A549 (cell line): ENCODE measurements around the gene TNRC18. TPM values are rescaled to one million over a fixed set of nuclear protein-coding genes. Genes with fewer than 3 reads are reported as not detected.
A peak's percentile ranks its signal among the peaks of the same experiment; 100 is the strongest.

Experiments used
- ATAC-seq, 2 experiments: fragments of 200-7000 bp in 1 of 2; fragments of >200 bp in 1 of 2; cut with Nextera tagmentation in 1 of 2; cut with Tn5 transposase in 1 of 2; 3 replicates each; pipeline versions ENCODE4 v1.8.0 to v1.9.1; 2018 to 2020; ENCODE audit warnings: mild to moderate bottlenecking in 1 of 2, moderate library complexity in 1 of 2
- CTCF ChIA-PET: fragments of 300-600 bp; sonication (Branson Sonifier 250); formaldehyde crosslinking; extraction: SDS; loops from one replicate; lab custom pipeline; 2021; ENCODE audit warnings: antibody characterized with exemption, inconsistent platforms; lab: Yijun Ruan, JAX
- POLR2A ChIA-PET: fragments of 350-600 bp; formaldehyde crosslinking; extraction: SDS; loops from one replicate; lab custom pipeline; 2021; ENCODE audit warnings: antibody characterized with exemption, inconsistent platforms; lab: Yijun Ruan, JAX
- DNase-seq, 2 experiments: peaks; one replicate each; pipeline versions ENCODE4 v3.0.0 to v3.0.0-alpha.2; 2011 to 2016; ENCODE audit warnings: low read depth in 1 of 2, low spot score in 1 of 2
- FAIRE-seq: peaks from 2 replicates; lab custom pipeline; 2011; peaks lifted over from hg19 to GRCh38; lab: Jason Lieb, UNC
- H3K27ac ChIP-seq, 2 experiments: fragments of >200 bp; sonication (Bioruptor Twin); formaldehyde crosslinking; 3 replicates each; pipeline ENCODE4 v1.5.1; 2016 to 2017
- H3K4me1 ChIP-seq: fragments of >200 bp; sonication (Bioruptor Twin); formaldehyde crosslinking; 3 replicates; pipeline ENCODE4 v1.6.1; 2016
- H3K4me2 ChIP-seq: fragments of >200 bp; sonication (Bioruptor Twin); formaldehyde crosslinking; 3 replicates; pipeline ENCODE4 v1.6.1; 2016
- H3K4me3 ChIP-seq: fragments of >200 bp; sonication (Bioruptor Twin); formaldehyde crosslinking; 3 replicates; pipeline ENCODE4 v1.5.1; 2016
- H3K9me3 ChIP-seq: fragments of >200 bp; sonication (Bioruptor Twin); formaldehyde crosslinking; 3 replicates; pipeline ENCODE4 v1.6.1; 2016
- CHD2 ChIP-seq: fragments of 150-350 bp; IDR thresholded peaks from 2 replicates; pipeline ENCODE4 v1.6.1; 2014; ENCODE audit warnings: low read length; ENCODE audit not compliant: partially characterized antibody
- EP300 ChIP-seq, 2 experiments: fragments of >200 bp; sonication (Bioruptor Twin); formaldehyde crosslinking; IDR thresholded peaks; 2 replicates in 1 of 2; 3 replicates in 1 of 2; pipeline ENCODE4 v1.6.1; 2016 to 2017
- FOSB ChIP-seq: fragments of 250-450 bp; sonication (Bioruptor Pico); IDR thresholded peaks from 2 replicates; pipeline ENCODE4 v1.5.0; 2020; ENCODE audit warnings: mild to moderate bottlenecking, moderate library complexity
- FOSL2 ChIP-seq, 2 experiments: fragments of 450-650 bp in 1 of 2; fragments of >200 bp in 1 of 2; sonication (Bioruptor Twin) in 1 of 2; formaldehyde crosslinking; IDR thresholded peaks; 2 replicates each; pipeline versions ENCODE4 v1.5.0 to v1.6.1; 2016 to 2020; ENCODE audit warnings: mild to moderate bottlenecking in 1 of 2, moderate library complexity in 1 of 2
- GATA3 ChIP-seq: IDR thresholded peaks from 2 replicates; pipeline ENCODE4 v1.6.1; 2012; ENCODE audit warnings: borderline replicate concordance
- HDAC2 ChIP-seq: fragments of 200-600 bp; sonication (generic); IDR thresholded peaks from 2 replicates; pipeline ENCODE4 v1.6.1; 2016
- HOXA7 ChIP-seq: fragments of 250-450 bp; sonication (Bioruptor Pico); IDR thresholded peaks from 2 replicates; pipeline ENCODE4 v1.5.0; 2020; ENCODE audit warnings: mild to moderate bottlenecking, moderate library complexity
- KDM1A ChIP-seq: fragments of 200-600 bp; sonication (generic); IDR thresholded peaks from 2 replicates; pipeline ENCODE4 v1.6.1; 2016; ENCODE audit warnings: low read depth, mild to moderate bottlenecking
- MAFK ChIP-seq: fragments of 450-650 bp; IDR thresholded peaks from 2 replicates; pipeline ENCODE4 v1.6.1; 2014; ENCODE audit not compliant: partially characterized antibody
- MYC ChIP-seq: IDR thresholded peaks from 2 replicates; pipeline ENCODE4 v1.6.1; 2012; ENCODE audit warnings: mild to moderate bottlenecking, inconsistent platforms, low read length, improper control_type of control experiment, borderline replicate concordance
- PHF8 ChIP-seq: fragments of 200-600 bp; sonication (generic); IDR thresholded peaks from 2 replicates; pipeline ENCODE4 v1.6.1; 2016; ENCODE audit warnings: low read depth, mild to moderate bottlenecking, antibody characterized with exemption, moderate library complexity, borderline replicate concordance
- POLR2AphosphoS2 ChIP-seq: conservative IDR thresholded peaks from 2 replicates; pipeline ENCODE4 v1.6.1; 2012; ENCODE audit warnings: low read length, improper control_type of control experiment, inconsistent platforms
- WGBS: methylation state at CpG from one replicate; pipeline ENCODE4 v1.1.6; 2017; ENCODE audit errors: missing lambda C conversion rate; 5-methylcytosine and 5-hydroxymethylcytosine counted together
- polyA plus RNA-seq, 4 experiments: library from polyadenylated mRNA; depleted of rRNA in 3 of 4; stranded (reverse); fragments of >200 nt; fragmentation: RNase III in 1 of 4; extraction: RNeasy Plus Mini Kit Qiagen cat#74134 plus additional on column Dnase treatment in 1 of 4; gene quantifications; 2 replicates in 3 of 4; 3 replicates in 1 of 4; pipeline ENCODE4 v1.2.3, GENCODE V29; 2011 to 2017
- TF ChIP-seq, protein P1 (sequence below): fragments of >200 bp; sonication (Bioruptor Twin); formaldehyde crosslinking; IDR thresholded peaks from 3 replicates; pipeline ENCODE4 v1.5.1; 2016
- TF ChIP-seq, protein P2 (sequence below): fragments of 250-450 bp; sonication (Bioruptor Pico); IDR thresholded peaks from 2 replicates; pipeline ENCODE4 v1.5.0; 2021; ENCODE audit warnings: mild to moderate bottlenecking, moderate library complexity, borderline replicate concordance
- TF ChIP-seq, protein P3 (sequence below): fragments of >200 bp; sonication (Bioruptor Twin); formaldehyde crosslinking; IDR thresholded peaks from 2 replicates; pipeline ENCODE4 v1.6.1; 2016
- TF ChIP-seq, protein P4 (sequence below): fragments of >200 bp; sonication (Bioruptor Twin); formaldehyde crosslinking; IDR thresholded peaks from 3 replicates; pipeline ENCODE4 v1.6.1; 2016
- TF ChIP-seq, protein P5 (sequence below): IDR thresholded peaks from 2 replicates; pipeline ENCODE4 v1.6.1; 2012

The TNRC18 gene
- polyA plus RNA-seq, 2 of the 4 experiments (the other 2 are of a cell fraction), result 15.5 to 39.9 TPM

DNA sequence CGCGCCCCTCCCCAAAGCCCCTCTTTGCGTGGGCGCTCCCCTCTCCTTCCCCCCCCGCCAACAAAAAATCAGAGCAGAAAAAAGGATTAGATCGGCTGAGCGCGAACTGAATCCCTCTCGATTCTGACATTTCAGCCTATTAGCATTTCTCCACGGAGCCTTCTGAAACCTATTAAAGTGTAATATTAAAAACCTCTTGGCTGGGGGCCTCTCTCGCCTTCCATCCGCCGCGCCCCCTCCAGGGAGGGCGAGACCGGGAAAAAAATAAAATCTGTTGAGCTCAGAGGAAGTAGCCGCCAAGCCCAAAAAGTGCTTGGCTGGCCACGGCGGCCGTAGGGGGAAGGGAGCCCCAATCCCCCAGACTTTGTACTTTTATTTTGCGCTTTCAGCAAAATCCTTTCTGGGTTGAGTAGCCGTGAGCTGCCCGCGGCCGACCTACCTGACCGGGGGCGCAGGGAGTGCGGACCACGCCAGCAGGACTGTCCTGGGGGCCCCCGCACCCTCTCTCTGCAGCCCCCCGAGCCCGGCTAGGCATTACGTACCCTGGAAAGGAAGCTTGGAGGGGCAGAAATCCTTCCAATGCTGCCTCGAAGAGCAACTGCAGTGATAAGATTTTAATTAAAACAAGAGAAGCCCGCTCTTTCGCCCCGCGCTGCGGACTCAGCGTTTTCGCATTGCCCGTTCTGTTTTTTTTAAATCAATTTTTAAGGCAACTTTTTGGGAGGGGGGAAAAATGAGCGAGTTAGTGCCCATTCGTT lies 1.3 kb upstream of the TNRC18 start (continued):
- TF ChIP-seq, protein P1, sequence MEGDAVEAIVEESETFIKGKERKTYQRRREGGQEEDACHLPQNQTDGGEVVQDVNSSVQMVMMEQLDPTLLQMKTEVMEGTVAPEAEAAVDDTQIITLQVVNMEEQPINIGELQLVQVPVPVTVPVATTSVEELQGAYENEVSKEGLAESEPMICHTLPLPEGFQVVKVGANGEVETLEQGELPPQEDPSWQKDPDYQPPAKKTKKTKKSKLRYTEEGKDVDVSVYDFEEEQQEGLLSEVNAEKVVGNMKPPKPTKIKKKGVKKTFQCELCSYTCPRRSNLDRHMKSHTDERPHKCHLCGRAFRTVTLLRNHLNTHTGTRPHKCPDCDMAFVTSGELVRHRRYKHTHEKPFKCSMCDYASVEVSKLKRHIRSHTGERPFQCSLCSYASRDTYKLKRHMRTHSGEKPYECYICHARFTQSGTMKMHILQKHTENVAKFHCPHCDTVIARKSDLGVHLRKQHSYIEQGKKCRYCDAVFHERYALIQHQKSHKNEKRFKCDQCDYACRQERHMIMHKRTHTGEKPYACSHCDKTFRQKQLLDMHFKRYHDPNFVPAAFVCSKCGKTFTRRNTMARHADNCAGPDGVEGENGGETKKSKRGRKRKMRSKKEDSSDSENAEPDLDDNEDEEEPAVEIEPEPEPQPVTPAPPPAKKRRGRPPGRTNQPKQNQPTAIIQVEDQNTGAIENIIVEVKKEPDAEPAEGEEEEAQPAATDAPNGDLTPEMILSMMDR, result no peak
- TF ChIP-seq, protein P2, sequence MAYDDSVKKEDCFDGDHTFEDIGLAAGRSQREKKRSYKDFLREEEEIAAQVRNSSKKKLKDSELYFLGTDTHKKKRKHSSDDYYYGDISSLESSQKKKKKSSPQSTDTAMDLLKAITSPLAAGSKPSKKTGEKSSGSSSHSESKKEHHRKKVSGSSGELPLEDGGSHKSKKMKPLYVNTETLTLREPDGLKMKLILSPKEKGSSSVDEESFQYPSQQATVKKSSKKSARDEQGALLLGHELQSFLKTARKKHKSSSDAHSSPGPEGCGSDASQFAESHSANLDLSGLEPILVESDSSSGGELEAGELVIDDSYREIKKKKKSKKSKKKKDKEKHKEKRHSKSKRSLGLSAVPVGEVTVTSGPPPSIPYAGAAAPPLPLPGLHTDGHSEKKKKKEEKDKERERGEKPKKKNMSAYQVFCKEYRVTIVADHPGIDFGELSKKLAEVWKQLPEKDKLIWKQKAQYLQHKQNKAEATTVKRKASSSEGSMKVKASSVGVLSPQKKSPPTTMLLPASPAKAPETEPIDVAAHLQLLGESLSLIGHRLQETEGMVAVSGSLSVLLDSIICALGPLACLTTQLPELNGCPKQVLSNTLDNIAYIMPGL (CRISPR knock-in tag), result no peak
- TF ChIP-seq HOXA7 (CRISPR knock-in tag) (no peak), MYC (no peak), EP300 (IDR thresholded peaks at IDR 0.05) (no peak), FOSL2 (IDR thresholded peaks at IDR 0.05) (no peak), FOSL2 (CRISPR knock-in tag; IDR thresholded peaks at IDR 0.05) (no peak), FOSB (CRISPR knock-in tag) (no peak), MAFK (peak; percentile 91), CHD2 (no peak), KDM1A (no peak)
- TF ChIP-seq, protein P3, sequence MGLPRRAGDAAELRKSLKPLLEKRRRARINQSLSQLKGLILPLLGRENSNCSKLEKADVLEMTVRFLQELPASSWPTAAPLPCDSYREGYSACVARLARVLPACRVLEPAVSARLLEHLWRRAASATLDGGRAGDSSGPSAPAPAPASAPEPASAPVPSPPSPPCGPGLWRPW, result no peak

DNA sequence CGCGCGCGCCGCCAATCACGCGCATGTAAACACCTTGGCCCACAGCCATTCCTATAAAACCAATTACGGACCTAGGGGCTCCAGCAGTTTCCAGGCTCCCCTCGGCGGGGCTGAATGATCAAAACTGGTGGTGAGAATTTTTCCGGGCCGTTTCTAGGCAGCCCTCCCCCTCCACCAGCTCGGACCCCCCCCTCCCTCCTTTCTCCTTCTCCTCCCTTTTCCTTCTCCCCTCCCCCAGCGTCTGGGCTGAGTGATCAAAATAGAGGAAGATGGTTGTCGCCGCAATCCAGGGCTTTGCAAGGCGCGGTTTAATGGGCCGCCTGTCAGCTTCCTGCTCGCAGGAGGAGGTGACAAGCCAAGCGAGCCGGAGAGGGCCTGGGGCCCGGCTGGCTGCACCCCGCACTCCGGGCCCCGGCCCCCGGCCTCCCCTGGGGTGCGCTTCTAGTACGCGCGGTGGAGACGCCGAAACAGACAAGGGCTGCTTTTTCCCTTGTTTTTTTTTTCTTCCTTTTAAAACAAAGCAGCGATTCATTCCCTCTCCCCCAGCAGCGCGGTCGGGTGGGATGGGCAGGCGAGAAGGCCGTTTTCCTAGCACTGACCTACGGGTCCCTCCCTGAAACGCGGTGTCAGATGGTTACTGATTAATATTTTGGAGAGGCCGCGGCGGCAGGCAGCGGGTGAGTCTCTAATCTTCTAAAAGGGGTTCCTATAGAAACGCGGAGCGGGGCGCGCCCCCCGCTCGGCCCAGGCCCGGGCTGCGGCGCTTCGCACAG lies 528 bp upstream of the TNRC18 start:
- peak overlapping the region; percentile 88 to 96 for H3K27ac ChIP-seq
- TF ChIP-seq, protein P4, sequence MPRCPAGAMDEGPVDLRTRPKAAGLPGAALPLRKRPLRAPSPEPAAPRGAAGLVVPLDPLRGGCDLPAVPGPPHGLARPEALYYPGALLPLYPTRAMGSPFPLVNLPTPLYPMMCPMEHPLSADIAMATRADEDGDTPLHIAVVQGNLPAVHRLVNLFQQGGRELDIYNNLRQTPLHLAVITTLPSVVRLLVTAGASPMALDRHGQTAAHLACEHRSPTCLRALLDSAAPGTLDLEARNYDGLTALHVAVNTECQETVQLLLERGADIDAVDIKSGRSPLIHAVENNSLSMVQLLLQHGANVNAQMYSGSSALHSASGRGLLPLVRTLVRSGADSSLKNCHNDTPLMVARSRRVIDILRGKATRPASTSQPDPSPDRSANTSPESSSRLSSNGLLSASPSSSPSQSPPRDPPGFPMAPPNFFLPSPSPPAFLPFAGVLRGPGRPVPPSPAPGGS, result 0 out of 3 replicates have a peak, but pooled peaks have one; percentile 23
- TF ChIP-seq, protein P3, result no peak
- TF ChIP-seq PHF8, result peak; percentile 44; the same call in 1 of the 2 replicates
- TF ChIP-seq, protein P5, sequence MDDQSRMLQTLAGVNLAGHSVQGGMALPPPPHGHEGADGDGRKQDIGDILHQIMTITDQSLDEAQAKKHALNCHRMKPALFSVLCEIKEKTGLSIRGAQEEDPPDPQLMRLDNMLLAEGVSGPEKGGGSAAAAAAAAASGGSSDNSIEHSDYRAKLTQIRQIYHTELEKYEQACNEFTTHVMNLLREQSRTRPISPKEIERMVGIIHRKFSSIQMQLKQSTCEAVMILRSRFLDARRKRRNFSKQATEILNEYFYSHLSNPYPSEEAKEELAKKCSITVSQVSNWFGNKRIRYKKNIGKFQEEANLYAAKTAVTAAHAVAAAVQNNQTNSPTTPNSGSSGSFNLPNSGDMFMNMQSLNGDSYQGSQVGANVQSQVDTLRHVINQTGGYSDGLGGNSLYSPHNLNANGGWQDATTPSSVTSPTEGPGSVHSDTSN, result peak; percentile 94
- peak; percentile 57; the same call in 1 of the 2 replicates for TF ChIP-seq HDAC2
- TF ChIP-seq GATA3, result 0 out of 2 replicates have a peak, but pooled peaks have one; percentile 12
- TF ChIP-seq POLR2AphosphoS2, result no peak
- 1% methylated on average over 51 of the region's 57 CpGs for WGBS
- DNase-seq, result peak; percentile 70 to 98
- peak; percentile 16 to 25 for ATAC-seq
- no peak for FAIRE-seq
- CTCF ChIA-PET, result interaction anchor here (0.5 to 5.5 kb wide), 5 partner anchors 23 to 184 kb away, joined by 3 to 54 read pairs (median 15); no protein-coding TSS in a partner anchor
- H3K9me3 ChIP-seq, result no peaks in the 10 kb centered on the region
- H3K4me2 ChIP-seq, result peak overlapping the region; percentile 81
- peaks cover 20% of the 10 kb centered on the region for H3K4me1 ChIP-seq
- POLR2A ChIA-PET, result interaction anchor here (0.7 to 4.8 kb wide), 3 partner anchors 13 to 27 kb away, joined by 3 to 63 read pairs (median 3); no protein-coding TSS in a partner anchor
- peak overlapping the region; percentile 74 for H3K4me3 ChIP-seq
